ENCODE measurements around the gene PIK3IP1. TPM values are rescaled to one million over a fixed set of nuclear protein-coding genes. Genes with fewer than 3 reads are reported as not detected.

The PIK3IP1 gene
- total and polyA plus RNA-seq, 8 donors = 11.1 to 41.5 (median 12.5) TPM

DNA sequence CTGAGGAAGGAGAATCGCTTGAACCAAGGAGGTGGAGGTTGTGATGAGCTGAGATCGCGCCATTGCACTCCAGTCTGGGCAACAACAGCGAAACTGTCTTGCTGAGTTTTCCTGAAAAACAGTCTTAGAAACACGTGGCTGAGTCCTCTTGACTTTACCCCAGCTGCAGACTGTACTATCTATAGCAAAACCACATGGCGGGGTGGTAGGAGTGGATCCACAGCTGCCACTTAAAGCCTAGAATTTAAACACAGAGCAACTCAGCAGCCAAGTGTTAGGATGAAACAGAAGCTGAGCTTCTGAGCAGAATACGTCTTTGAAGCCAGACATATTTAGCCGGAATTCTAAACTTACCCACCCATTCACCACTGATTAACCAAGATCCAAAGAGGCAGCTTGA, 39.7 kb upstream of the PIK3IP1 start:
- intact Hi-C loops (cut with DNase I) = no loop called here
- DNase-seq = no peak
- peaks cover 0 to 93% of the 10 kb centered on the region in 2 donors for H3K36me3 ChIP-seq
- H3K4me1 ChIP-seq = no peaks in the 10 kb centered on the region
- H3K27ac ChIP-seq = no peak overlapping the region
- TF ChIP-seq, protein P1, sequence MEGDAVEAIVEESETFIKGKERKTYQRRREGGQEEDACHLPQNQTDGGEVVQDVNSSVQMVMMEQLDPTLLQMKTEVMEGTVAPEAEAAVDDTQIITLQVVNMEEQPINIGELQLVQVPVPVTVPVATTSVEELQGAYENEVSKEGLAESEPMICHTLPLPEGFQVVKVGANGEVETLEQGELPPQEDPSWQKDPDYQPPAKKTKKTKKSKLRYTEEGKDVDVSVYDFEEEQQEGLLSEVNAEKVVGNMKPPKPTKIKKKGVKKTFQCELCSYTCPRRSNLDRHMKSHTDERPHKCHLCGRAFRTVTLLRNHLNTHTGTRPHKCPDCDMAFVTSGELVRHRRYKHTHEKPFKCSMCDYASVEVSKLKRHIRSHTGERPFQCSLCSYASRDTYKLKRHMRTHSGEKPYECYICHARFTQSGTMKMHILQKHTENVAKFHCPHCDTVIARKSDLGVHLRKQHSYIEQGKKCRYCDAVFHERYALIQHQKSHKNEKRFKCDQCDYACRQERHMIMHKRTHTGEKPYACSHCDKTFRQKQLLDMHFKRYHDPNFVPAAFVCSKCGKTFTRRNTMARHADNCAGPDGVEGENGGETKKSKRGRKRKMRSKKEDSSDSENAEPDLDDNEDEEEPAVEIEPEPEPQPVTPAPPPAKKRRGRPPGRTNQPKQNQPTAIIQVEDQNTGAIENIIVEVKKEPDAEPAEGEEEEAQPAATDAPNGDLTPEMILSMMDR (IDR thresholded peaks at IDR 0.05) = no peak
- no peaks in the 10 kb centered on the region for H3K9me3 ChIP-seq
- H3K4me3 ChIP-seq = no peak overlapping the region
- ATAC-seq = no peak
- H3K27me3 ChIP-seq = no peaks in the 10 kb centered on the region

- H3K27me3 ChIP-seq = no peaks in the 10 kb centered on the region
- DNase-seq (no peak), ATAC-seq (no peak)
- H3K4me1 ChIP-seq = no peaks in the 10 kb centered on the region
- intact Hi-C loops (cut with DNase I) = no loop called here
- H3K9me3 ChIP-seq = no peaks in the 10 kb centered on the region
- peaks cover 0 to 94% of the 10 kb centered on the region in 2 donors for H3K36me3 ChIP-seq
- H3K27ac ChIP-seq = no peak overlapping the region
- TF ChIP-seq, protein P1 (IDR thresholded peaks at IDR 0.05) = no peak
- no peak overlapping the region for H3K4me3 ChIP-seq
Observed at GRCh38 chr22:31329453-31330215, 37.3 kb upstream of the PIK3IP1 start.

- no peaks in the 10 kb centered on the region for H3K9me3 ChIP-seq
- intact Hi-C loops (cut with DNase I) = no loop called here
- no peak for ATAC-seq
- no peak for DNase-seq
- peaks cover 0 to 88% of the 10 kb centered on the region in 2 donors for H3K36me3 ChIP-seq
- H3K4me1 ChIP-seq = no peaks in the 10 kb centered on the region
- H3K27me3 ChIP-seq = no peaks in the 10 kb centered on the region
- H3K4me3 ChIP-seq = no peak overlapping the region
- TF ChIP-seq, protein P1 (IDR thresholded peaks at IDR 0.05) = no peak
- no peak overlapping the region for H3K27ac ChIP-seq
Observed at GRCh38 chr22:31329029-31329428, 36.7 kb upstream of the PIK3IP1 start.

DNA sequence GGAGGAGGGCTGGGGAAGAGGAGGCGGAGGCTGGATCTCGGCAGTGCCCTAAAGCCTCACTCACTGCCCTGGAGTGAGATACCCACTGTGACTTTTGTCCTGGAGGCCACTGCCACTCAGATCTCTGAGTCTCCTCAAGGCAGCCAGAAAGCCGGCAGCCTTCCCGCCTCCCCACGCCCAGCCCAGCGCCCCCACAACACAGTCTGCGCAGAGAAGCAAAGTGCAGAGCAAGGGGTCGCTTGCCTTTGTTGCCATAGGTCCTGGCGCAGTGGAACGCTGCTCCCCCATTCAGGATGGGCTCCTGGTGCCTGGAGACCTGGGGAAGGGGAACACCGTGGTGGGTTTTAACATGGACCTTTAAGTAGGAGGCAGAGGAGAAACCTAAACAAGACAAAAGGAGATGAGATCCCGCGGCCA, 36.3 kb upstream of the PIK3IP1 start:
- intact Hi-C loops (cut with DNase I) = no loop called here
- Histone ChIP-seq H3K4me3 (no peak overlapping the region), H3K9me3 (no peaks in the 10 kb centered on the region), H3K36me3 (peaks cover 0 to 83% of the 10 kb centered on the region in 2 donors), H3K27me3 (no peaks in the 10 kb centered on the region), H3K27ac (no peak overlapping the region), H3K4me1 (no peaks in the 10 kb centered on the region)
- ATAC-seq (no peak), DNase-seq (no peak)
- TF ChIP-seq, protein P1 (IDR thresholded peaks at IDR 0.05) = no peak

DNA sequence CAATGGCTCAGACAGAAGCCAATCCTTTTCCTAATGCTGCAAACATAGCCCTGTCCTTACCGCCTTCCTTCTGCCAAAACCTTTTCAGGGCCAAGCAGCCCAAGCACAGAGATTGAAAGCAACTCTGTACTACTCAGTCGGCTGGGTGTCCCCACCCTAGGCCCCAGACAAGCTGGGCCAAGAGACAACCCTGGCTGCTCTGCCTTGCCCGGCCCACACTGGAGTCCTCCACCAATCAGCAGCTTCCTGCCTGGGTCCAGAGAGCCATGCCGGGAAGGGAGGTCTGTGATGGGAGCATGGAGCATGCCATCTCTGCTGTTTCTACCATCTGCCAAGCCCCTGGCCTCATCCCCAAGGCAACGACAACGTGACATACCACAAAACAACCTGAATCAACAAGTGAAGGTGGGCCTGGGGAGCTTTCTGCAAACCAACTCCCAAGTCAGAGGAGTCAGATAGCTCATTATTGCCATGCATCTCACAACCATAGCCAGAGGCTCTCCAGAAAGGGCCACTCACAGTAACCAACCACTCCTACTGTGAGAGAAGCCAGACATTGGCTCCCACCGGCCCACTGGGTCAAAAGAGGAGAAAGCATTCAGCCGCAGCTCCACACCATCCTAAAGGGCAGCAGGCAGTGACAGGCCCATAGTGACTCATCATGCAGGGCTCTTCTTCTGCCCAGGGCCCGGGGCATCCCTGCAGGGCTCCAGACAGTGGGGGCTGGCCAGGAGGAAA, 35.7 kb upstream of the PIK3IP1 start:
- ATAC-seq = no peak
- Histone ChIP-seq H3K36me3 (peaks cover 0 to 79% of the 10 kb centered on the region in 2 donors), H3K4me1 (no peaks in the 10 kb centered on the region), H3K9me3 (no peaks in the 10 kb centered on the region), H3K27me3 (no peaks in the 10 kb centered on the region), H3K4me3 (no peak overlapping the region), H3K27ac (no peak overlapping the region)
- TF ChIP-seq, protein P1 (IDR thresholded peaks at IDR 0.05) = no peak
- intact Hi-C loops (cut with DNase I) = no loop called here
- no peak for DNase-seq
